IMR-90 (cell line): ENCODE results near the gene UBE2L3. TPM values are rescaled to one million over a fixed set of nuclear protein-coding genes. Genes with fewer than 3 reads are reported as not detected.

Experiments used
- ATAC-seq: fragments of 200-7000 bp; cut with Tn5 transposase; 2 replicates; pipeline ENCODE4 v1.9.1; 2020; ENCODE audit warnings: low read depth, mild to moderate bottlenecking, moderate library complexity
- BruUV-seq: library from RNA; stranded (reverse); fragments of 400-500 nt; replicated peaks from 2 replicates; lab custom pipeline; 2021; lab: Mats Ljungman, UMichigan
- CTCF ChIA-PET: fragments of 300-600 bp; formaldehyde crosslinking; extraction: SDS; loops from one replicate; lab custom pipeline; 2021; ENCODE audit warnings: antibody characterized with exemption; lab: Yijun Ruan, JAX
- POLR2A ChIA-PET: fragments of 300-600 bp; sonication (Branson Sonifier 250); formaldehyde crosslinking; loops from one replicate; lab custom pipeline; 2022; ENCODE audit warnings: antibody characterized with exemption; ENCODE audit not compliant: unreplicated experiment; lab: Charles Lee
- DNase-seq: peaks from one replicate; pipeline ENCODE4 v3.0.0; 2013
- H2AFZ ChIP-seq: replicated peaks from 2 replicates; pipeline ENCODE3; 2013; ENCODE audit warnings: low read length, mild to moderate bottlenecking; ENCODE audit not compliant: poor library complexity
- H2AK5ac ChIP-seq: 2 replicates; pipeline ENCODE4 v1.6.1; 2013; ENCODE audit warnings: low read depth, low read length, inconsistent platforms
- H2AK9ac ChIP-seq: replicated peaks from 2 replicates; pipeline ENCODE3; 2013; ENCODE audit warnings: mild to moderate bottlenecking, low read depth, low read length, moderate library complexity; ENCODE audit not compliant: poor library complexity
- H2BK120ac ChIP-seq: 2 replicates; pipeline ENCODE4 v1.6.1; 2013; ENCODE audit warnings: low read depth, low read length, inconsistent platforms
- H2BK15ac ChIP-seq: 3 replicates; pipeline ENCODE4 v1.6.1; 2013; ENCODE audit warnings: low read depth, low read length, inconsistent platforms
- H2BK20ac ChIP-seq: 2 replicates; pipeline ENCODE4 v1.6.1; 2013; ENCODE audit warnings: low read depth, mild to moderate bottlenecking, inconsistent platforms, low read length, moderate library complexity
- H2BK5ac ChIP-seq: 2 replicates; pipeline ENCODE4 v1.6.1; 2013; ENCODE audit warnings: mild to moderate bottlenecking, low read depth, low read length, inconsistent platforms; ENCODE audit not compliant: poor library complexity, severe bottlenecking
- H3K14ac ChIP-seq: replicated peaks from 2 replicates; pipeline ENCODE4 v1.6.1; 2013; ENCODE audit warnings: low read depth, low read length, inconsistent platforms
- H3K18ac ChIP-seq: 2 replicates; pipeline ENCODE4 v1.6.1; 2013; ENCODE audit warnings: low read depth, low read length, control low read depth
- H3K23ac ChIP-seq: 2 replicates; pipeline ENCODE4 v1.6.1; 2013; ENCODE audit warnings: low read depth, low read length, inconsistent platforms
- H3K27ac ChIP-seq: 2 replicates; pipeline ENCODE4 v1.5.1; 2013; ENCODE audit warnings: mild to moderate bottlenecking, control low read depth, low read length; ENCODE audit not compliant: insufficient read depth
- H3K27me3 ChIP-seq: 2 replicates; pipeline ENCODE4 v1.6.1; 2013; ENCODE audit warnings: low read length; ENCODE audit not compliant: control insufficient read depth, insufficient read depth
- H3K36me3 ChIP-seq: 2 replicates; pipeline ENCODE4 v1.6.1; 2013; ENCODE audit warnings: low read length, mixed read lengths; ENCODE audit not compliant: control insufficient read depth, insufficient read depth
- H3K4ac ChIP-seq: 2 replicates; pipeline ENCODE4 v1.6.1; 2013; ENCODE audit warnings: low read depth, low read length, inconsistent platforms
- H3K4me1 ChIP-seq: 2 replicates; pipeline ENCODE4 v1.6.1; 2013; ENCODE audit warnings: low read length, mixed read lengths; ENCODE audit not compliant: control insufficient read depth, insufficient read depth
- H3K4me2 ChIP-seq: 2 replicates; pipeline ENCODE4 v1.6.1; 2013; ENCODE audit warnings: low read depth, mild to moderate bottlenecking, control low read depth, low read length, moderate library complexity
- H3K4me3 ChIP-seq: 2 replicates; pipeline ENCODE4 v1.5.1; 2013; ENCODE audit warnings: low read depth, mild to moderate bottlenecking, control low read depth, low read length, moderate library complexity; ENCODE audit not compliant: insufficient read depth
- H3K56ac ChIP-seq: 2 replicates; pipeline ENCODE4 v1.6.1; 2013; ENCODE audit warnings: low read length, inconsistent platforms; ENCODE audit not compliant: insufficient read depth; ENCODE audit errors: extremely low read depth
- H3K79me1 ChIP-seq, 2 experiments: 2 replicates each; pipeline ENCODE4 v1.6.1; 2013; ENCODE audit warnings: low read length in 2 of 2, inconsistent platforms in 1 of 2, low read depth in 1 of 2
- H3K9ac ChIP-seq: 2 replicates; pipeline ENCODE4 v1.6.1; 2013; ENCODE audit warnings: low read depth, low read length, control low read depth
- H3K9me1 ChIP-seq: 2 replicates; pipeline ENCODE4 v1.6.1; 2013; ENCODE audit warnings: low read length, inconsistent platforms; ENCODE audit not compliant: insufficient read depth
- H3K9me3 ChIP-seq: 2 replicates; pipeline ENCODE4 v1.6.1; 2013; ENCODE audit warnings: low read length; ENCODE audit not compliant: control insufficient read depth, insufficient read depth
- H4K20me1 ChIP-seq: 2 replicates; pipeline ENCODE4 v1.6.1; 2013; ENCODE audit warnings: low read length, inconsistent platforms; ENCODE audit not compliant: insufficient read depth
- H4K5ac ChIP-seq: 2 replicates; pipeline ENCODE4 v1.6.1; 2013; ENCODE audit warnings: mild to moderate bottlenecking, low read depth, low read length, control low read depth
- H4K8ac ChIP-seq, 2 experiments: 2 replicates each; pipeline ENCODE4 v1.6.1; 2013; ENCODE audit warnings: low read depth in 2 of 2, low read length in 2 of 2, control low read depth in 1 of 2, inconsistent platforms in 1 of 2
- H4K91ac ChIP-seq: 2 replicates; pipeline ENCODE4 v1.6.1; 2013; ENCODE audit warnings: low read depth, low read length, inconsistent platforms; ENCODE audit not compliant: insufficient read depth
- BHLHE40 ChIP-seq: fragments of 150-350 bp; IDR thresholded peaks from 2 replicates; pipeline ENCODE4 v1.6.1; 2016; ENCODE audit warnings: mild to moderate bottlenecking, low read depth, low read length
- CEBPB ChIP-seq: IDR thresholded peaks from 2 replicates; pipeline ENCODE4 v1.6.1; 2012; ENCODE audit warnings: low read depth, low read length, improper control_type of control experiment
- CHD1 ChIP-seq: IDR thresholded peaks from 2 replicates; pipeline ENCODE4 v1.6.1; 2012; ENCODE audit warnings: low read depth, low read length, improper control_type of control experiment
- FOS ChIP-seq: fragments of 150-350 bp; IDR thresholded peaks from 2 replicates; pipeline ENCODE4 v1.6.1; 2016; ENCODE audit warnings: low read depth, low read length
- MAFK ChIP-seq: IDR thresholded peaks from 2 replicates; pipeline ENCODE4 v1.6.1; 2012; ENCODE audit warnings: low read depth, low read length, improper control_type of control experiment
- MAZ ChIP-seq: IDR thresholded peaks from 2 replicates; pipeline ENCODE4 v1.6.1; 2012; ENCODE audit warnings: low read depth, mild to moderate bottlenecking, low read length, improper control_type of control experiment, moderate library complexity, borderline replicate concordance
- MXI1 ChIP-seq: IDR thresholded peaks from 2 replicates; pipeline ENCODE4 v1.6.1; 2012; ENCODE audit warnings: low read depth, mild to moderate bottlenecking, low read length, moderate library complexity, borderline replicate concordance
- NFE2L2 ChIP-seq: fragments of 150-350 bp; IDR thresholded peaks from 2 replicates; pipeline ENCODE4 v1.6.1; 2016; ENCODE audit warnings: low read depth, mild to moderate bottlenecking, low read length
- POLR2A ChIP-seq: IDR thresholded peaks from 2 replicates; pipeline ENCODE4 v1.6.1; 2012; ENCODE audit warnings: mild to moderate bottlenecking, low read depth, low read length
- RAD21 ChIP-seq: IDR thresholded peaks from 2 replicates; pipeline ENCODE4 v1.6.1; 2012; ENCODE audit warnings: low read length, improper control_type of control experiment
- RCOR1 ChIP-seq: IDR thresholded peaks from 2 replicates; pipeline ENCODE4 v1.6.1; 2012; ENCODE audit warnings: mild to moderate bottlenecking, low read length, improper control_type of control experiment; ENCODE audit not compliant: insufficient replicate concordance
- RFX5 ChIP-seq: IDR thresholded peaks from 2 replicates; pipeline ENCODE4 v1.8.0; 2012; ENCODE audit warnings: low read depth, mild to moderate bottlenecking, low read length, moderate library complexity
- SMC3 ChIP-seq: fragments of 150-350 bp; IDR thresholded peaks from 2 replicates; pipeline ENCODE4 v1.6.1; 2016; ENCODE audit warnings: low read depth, mild to moderate bottlenecking, antibody characterized with exemption, low read length, moderate library complexity
- WGBS, 2 experiments: methylation state at CpG; one replicate each; pipeline versions ENCODE4 v1.1.5 to v1.1.7; 2013; ENCODE audit warnings: missing lambda C conversion rate in 2 of 2; ENCODE audit not compliant: insufficient read length in 1 of 2; ENCODE audit errors: extremely low coverage in 2 of 2; 5-methylcytosine and 5-hydroxymethylcytosine counted together
- dilution Hi-C: fragments of 300-500 bp; cut with HindIII; formaldehyde crosslinking; loops from one replicate; pipeline ENCODE4 v1.14.3; 2018; ENCODE audit warnings: low sequenced_read_pairs; ENCODE audit not compliant: unreplicated experiment
- in situ Hi-C: fragments of 300-500 bp; cut with MboI; formaldehyde crosslinking; loops from 3 replicates; pipeline ENCODE4 v1.14.3; 2019; ENCODE audit warnings: low sequenced_read_pairs, inconsistent platforms, mixed read lengths
- intact Hi-C: fragments of 100-400 bp; cut with micrococcal nuclease; formaldehyde crosslinking; loops from 2 replicates; pipeline ENCODE4 v1.10.0; 2022
- polyA plus RNA-seq, 3 experiments: library from polyadenylated mRNA; depleted of rRNA; stranded (reverse); fragments of >200 nt; gene quantifications; 2 replicates each; pipeline ENCODE4 v1.2.3, GENCODE V29; 2012; ENCODE audit warnings: low replicate concordance in 1 of 3
- total RNA-seq: library from RNA; depleted of rRNA; stranded (reverse); fragments of >200 nt; gene quantifications from 2 replicates; pipeline ENCODE4 v1.2.3, GENCODE V29; 2012
- TF ChIP-seq, protein P1 (sequence below): fragments of 150-350 bp; IDR thresholded peaks from 2 replicates; pipeline ENCODE4 v1.6.1; 2017; ENCODE audit warnings: mild to moderate bottlenecking, antibody characterized with exemption, low read length, low read depth
- TF ChIP-seq, protein P2 (sequence below): conservative IDR thresholded peaks from 2 replicates; pipeline ENCODE4 v1.5.1; 2012; ENCODE audit warnings: mild to moderate bottlenecking, low read depth, low read length, improper control_type of control experiment
- TF ChIP-seq, protein P3 (sequence below): fragments of 150-350 bp; IDR thresholded peaks from 2 replicates; pipeline ENCODE4 v1.6.1; 2016; ENCODE audit warnings: low read depth, mild to moderate bottlenecking, low read length, moderate library complexity, borderline replicate concordance

The UBE2L3 gene
- total and polyA plus RNA-seq, 2 of the 4 experiments (the other 2 are of a cell fraction): 29.0 to 72.9 TPM

DNA sequence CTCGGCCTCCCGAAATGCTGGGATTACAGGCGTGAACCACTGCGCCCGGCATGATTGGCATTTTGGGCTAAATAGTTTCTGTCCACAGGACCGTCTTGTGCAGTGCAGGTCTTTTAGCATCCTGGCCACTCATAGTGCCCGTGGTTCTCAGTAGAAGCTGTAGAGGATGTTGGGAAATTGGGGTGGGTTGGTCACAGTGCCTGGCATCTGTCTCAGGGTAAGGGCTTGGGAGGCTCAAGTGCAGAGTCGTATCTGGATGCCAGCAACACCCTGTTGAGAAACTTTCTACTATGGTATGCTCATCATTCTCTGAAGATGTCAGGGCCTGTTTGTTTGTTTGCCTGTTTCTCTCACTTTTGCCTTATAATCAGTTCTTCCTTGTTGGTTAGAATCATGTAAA, 21.9 kb downstream of the UBE2L3 start:
- Histone ChIP-seq H2AFZ (no peak overlapping the region), H3K18ac (no peak overlapping the region), H2BK5ac (no peak overlapping the region), H3K9me1 (peaks cover 35% of the 10 kb centered on the region), H2AK5ac (no peak overlapping the region), H4K5ac (no peak overlapping the region), H3K27ac (no peak overlapping the region), H3K36me3 (peaks cover 17% of the 10 kb centered on the region), H3K4ac (no peak overlapping the region), H3K23ac (0 out of 2 replicates have a peak overlapping the region, but pooled peaks have one; percentile 16), H4K20me1 (peaks cover 96% of the 10 kb centered on the region), H3K9me3 (no peaks in the 10 kb centered on the region), H3K79me1 (peaks cover 17 to 81% of the 10 kb centered on the region in 2 experiments; a peak in 3 of 4 replicates), H2AK9ac (no peak overlapping the region), H2BK15ac (no peak overlapping the region), H3K4me3 (no peak overlapping the region), H3K27me3 (no peaks in the 10 kb centered on the region), H3K4me1 (peaks cover 21% of the 10 kb centered on the region), H4K91ac (no peak overlapping the region), H2BK120ac (no peak overlapping the region), H3K4me2 (no peak overlapping the region), H2BK20ac (no peak overlapping the region), H4K8ac (no peak overlapping the region), H3K9ac (no peak overlapping the region), H3K56ac (no peak overlapping the region), H3K14ac (no peak overlapping the region)
- dilution Hi-C loops (no loop called here), intact Hi-C loops (no loop called here), in situ Hi-C loops (no loop called here)
- ChIA-PET CTCF (no interaction called here), POLR2A (no interaction called here)
- no TSS peak for BruUV-seq
- no peak for ATAC-seq
- TF ChIP-seq MAFK (no peak), BHLHE40 (no peak), RCOR1 (no peak), FOS (no peak), SMC3 (no peak), CEBPB (no peak), MAZ (no peak), NFE2L2 (no peak), CHD1 (no peak), RAD21 (no peak), POLR2A (no peak), RFX5 (no peak), MXI1 (no peak)
- TF ChIP-seq, protein P1, sequence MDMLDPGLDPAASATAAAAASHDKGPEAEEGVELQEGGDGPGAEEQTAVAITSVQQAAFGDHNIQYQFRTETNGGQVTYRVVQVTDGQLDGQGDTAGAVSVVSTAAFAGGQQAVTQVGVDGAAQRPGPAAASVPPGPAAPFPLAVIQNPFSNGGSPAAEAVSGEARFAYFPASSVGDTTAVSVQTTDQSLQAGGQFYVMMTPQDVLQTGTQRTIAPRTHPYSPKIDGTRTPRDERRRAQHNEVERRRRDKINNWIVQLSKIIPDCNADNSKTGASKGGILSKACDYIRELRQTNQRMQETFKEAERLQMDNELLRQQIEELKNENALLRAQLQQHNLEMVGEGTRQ: no peak
- TF ChIP-seq, protein P2, sequence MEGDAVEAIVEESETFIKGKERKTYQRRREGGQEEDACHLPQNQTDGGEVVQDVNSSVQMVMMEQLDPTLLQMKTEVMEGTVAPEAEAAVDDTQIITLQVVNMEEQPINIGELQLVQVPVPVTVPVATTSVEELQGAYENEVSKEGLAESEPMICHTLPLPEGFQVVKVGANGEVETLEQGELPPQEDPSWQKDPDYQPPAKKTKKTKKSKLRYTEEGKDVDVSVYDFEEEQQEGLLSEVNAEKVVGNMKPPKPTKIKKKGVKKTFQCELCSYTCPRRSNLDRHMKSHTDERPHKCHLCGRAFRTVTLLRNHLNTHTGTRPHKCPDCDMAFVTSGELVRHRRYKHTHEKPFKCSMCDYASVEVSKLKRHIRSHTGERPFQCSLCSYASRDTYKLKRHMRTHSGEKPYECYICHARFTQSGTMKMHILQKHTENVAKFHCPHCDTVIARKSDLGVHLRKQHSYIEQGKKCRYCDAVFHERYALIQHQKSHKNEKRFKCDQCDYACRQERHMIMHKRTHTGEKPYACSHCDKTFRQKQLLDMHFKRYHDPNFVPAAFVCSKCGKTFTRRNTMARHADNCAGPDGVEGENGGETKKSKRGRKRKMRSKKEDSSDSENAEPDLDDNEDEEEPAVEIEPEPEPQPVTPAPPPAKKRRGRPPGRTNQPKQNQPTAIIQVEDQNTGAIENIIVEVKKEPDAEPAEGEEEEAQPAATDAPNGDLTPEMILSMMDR: no peak
- TF ChIP-seq, protein P3, sequence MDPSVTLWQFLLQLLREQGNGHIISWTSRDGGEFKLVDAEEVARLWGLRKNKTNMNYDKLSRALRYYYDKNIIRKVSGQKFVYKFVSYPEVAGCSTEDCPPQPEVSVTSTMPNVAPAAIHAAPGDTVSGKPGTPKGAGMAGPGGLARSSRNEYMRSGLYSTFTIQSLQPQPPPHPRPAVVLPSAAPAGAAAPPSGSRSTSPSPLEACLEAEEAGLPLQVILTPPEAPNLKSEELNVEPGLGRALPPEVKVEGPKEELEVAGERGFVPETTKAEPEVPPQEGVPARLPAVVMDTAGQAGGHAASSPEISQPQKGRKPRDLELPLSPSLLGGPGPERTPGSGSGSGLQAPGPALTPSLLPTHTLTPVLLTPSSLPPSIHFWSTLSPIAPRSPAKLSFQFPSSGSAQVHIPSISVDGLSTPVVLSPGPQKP: no peak
- DNase-seq: no peak
- 96% methylated on average over 5 of the region's 8 CpGs; no CpG with 5 or more reads in 1 of the 2 experiments for WGBS, 2 experiments
